T-helper 1 cell treated with Interleukin-12 subunit alpha and Interleukin-12 subunit beta and Interleukin-4 antibody, amounts not matched to agents 30 ng/mL and 1 ng/mL, for 36 hours (primary cell): ENCODE results near the gene A1BG. TPM values are rescaled to one million over a fixed set of nuclear protein-coding genes. Genes with fewer than 3 reads are reported as not detected.
"Not testable (repeated sequence)": the region's sequence is repeated elsewhere in the genome, so short reads cannot be mapped to it uniquely, and the experiment has no call there.

Source experiments
- intact Hi-C: fragments of 100-400 bp; cut with micrococcal nuclease; formaldehyde crosslinking; loops from one replicate; pipeline ENCODE4 v1.15.1; 2024
- total RNA-seq: library from RNA; stranded (reverse); gene quantifications from 2 replicates; pipeline ENCODE4 v1.2.3, GENCODE V29; 2022

The A1BG gene
- total RNA-seq, 1 donor from 2014 or later, result 6.9 TPM

DNA sequence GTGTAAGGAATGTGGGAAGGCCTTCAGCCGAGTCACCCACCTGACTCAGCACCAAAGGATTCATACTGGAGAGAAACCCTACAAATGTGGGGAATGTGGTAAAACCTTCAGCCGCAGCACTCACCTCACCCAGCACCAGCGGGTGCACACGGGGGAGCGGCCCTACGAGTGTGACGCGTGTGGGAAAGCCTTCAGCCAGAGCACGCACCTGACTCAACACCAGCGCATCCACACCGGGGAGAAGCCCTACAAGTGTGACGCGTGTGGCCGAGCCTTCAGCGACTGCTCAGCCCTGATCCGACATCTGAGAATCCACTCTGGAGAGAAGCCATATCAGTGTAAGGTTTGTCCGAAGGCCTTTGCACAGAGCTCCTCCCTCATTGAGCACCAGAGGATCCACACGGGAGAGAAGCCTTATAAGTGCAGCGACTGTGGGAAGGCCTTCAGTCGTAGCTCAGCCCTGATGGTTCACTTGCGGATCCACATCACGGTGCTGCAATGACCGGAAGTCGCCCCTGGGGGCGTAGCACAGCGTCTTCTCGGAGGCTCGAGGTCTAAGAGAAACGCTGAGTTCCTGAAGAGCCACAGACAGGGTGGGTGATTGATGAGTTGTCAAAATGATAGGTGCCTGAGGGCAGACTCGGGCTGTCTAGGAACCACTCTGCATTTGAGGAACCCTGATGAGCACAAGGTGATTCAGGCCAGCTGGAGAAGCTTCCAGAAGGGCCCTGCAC lies 14.3 kb downstream of the A1BG start:
- intact Hi-C loops, result no loop called here

DNA sequence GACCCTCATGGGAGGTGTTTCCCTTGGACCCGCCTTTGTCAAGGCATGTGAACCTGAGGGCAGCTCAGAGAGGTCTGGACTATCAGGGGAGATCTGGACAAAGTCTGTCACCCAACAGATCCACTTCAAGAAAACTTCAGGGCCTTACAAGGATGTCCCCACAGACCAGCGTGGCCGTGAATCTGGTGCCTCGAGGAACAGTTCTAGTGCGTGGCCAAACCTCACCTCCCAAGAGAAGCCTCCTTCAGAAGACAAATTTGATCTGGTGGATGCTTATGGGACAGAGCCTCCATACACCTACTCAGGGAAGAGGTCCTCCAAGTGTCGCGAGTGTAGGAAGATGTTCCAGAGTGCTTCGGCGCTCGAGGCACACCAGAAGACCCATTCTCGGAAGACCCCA lies 15.0 kb downstream of the A1BG start:
- intact Hi-C loops, result no loop called here

DNA sequence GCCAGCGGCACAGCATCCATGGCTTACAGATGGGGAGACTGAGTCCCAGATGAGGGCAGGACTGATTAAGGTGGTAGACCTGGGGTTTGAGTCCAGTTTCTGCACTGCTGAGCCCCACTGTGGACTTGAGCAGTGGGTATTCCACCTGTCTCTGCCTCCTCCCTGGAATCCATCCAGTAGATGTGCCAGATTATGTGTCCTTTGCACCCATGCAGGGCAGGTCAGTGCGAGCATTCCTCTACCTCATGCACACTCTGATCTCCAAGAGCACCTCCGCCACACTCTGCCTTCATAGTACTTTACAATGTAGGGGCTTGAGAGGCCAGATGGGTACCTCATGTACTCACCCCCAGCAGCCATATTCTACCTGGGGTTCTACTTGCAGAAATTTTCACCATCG lies 16.5 kb downstream of the A1BG start:
- intact Hi-C loops, result no loop called here

DNA sequence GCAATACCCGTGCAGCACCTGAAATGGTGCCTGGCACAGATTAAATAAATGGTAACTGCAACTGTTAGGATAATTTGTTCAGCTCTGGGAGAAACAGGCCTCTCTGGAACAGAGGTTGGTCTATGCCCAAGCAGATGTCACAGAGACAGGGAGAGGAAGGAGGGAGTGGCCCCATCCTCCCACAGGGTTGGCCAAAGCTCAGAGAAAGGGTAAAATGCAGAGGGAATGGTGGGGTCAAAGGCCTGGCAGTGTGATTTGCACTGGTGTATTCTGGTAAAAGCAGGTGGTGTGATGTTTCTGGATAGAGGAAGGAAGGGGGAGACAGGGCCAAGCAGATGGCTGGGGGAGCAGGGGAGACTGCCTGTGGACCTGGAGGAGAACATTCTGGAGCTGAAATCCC lies 17.1 kb downstream of the A1BG start:
- intact Hi-C loops, result no loop called here

DNA sequence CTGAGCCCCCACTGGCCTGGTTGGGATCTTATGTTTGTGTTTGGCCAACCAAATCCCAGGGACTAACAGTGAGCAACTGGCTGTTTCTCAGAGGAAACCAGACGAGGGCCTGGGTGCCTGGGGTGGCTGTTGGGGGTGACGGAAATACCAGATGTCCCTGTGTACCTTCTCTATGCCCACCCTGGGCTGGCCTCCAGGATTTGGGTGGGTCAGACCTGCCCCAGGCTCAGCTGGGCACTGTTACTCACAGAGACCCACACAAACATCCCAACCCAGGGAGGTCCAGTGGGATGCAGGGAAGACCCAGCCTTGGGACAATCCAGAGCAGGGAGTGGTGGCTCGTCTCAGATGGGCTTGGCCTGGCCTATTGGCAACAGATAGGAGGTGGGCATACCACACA lies 17.7 kb downstream of the A1BG start:
- intact Hi-C loops, result no loop called here

DNA sequence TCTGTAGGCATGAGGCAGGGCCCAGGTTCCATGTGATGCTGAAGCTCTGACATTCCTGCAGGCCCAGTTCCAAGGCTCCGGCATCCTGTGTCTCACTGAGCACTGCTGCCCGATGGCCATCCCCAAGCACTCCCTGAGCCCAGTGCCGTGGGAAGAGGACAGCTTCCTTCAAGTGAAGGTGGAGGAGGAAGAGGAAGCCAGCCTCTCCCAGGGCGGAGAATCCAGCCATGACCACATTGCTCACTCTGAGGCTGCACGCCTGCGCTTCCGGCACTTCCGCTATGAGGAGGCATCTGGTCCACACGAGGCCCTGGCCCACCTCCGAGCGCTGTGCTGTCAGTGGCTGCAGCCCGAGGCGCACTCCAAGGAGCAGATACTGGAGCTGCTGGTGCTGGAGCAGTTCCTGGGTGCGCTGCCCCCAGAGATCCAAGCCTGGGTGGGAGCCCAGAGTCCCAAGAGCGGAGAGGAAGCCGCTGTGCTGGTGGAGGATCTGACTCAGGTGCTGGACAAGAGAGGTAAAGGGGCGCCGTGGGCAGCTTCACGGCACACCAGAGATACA lies 18.5 kb downstream of the A1BG start:
- intact Hi-C loops, result no loop called here

DNA sequence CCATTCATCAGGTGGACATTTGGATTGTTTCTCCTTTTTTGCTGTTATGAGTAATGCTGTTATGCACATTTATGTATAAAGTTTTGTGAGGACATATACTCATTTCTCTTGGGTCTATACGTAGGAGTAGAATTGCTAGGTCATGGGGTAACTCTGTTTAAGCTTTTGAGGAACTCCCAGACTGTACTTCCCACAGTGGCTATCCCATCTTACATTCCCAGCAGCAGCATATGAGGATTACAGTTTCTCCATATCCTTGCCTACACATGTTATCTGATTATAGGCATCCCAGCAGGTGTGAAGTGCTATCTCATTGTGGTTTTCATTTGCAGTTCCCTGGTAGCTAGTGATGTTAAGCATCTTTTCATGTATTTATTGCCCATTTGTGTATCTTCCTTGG lies 20.6 kb downstream of the A1BG start:
- intact Hi-C loops, result no loop called here

DNA sequence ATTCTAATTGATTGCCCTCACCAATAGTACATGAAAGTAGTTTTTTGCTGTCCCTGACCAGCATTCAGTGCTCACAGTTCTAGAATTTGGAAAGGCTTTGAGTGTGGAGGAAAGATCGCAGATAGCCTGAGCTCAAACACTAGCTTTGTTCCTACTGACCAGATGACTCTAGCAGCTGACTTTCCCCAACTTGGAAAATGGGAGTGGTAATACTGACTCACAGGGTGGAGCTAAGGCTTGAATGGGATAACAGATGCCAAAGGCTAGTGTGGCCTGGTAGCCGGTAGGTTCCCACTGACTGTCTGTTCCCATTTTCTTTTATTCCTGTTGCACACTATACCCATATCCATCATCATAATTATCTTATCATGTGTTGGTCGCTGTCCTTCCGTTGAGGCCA lies 22.8 kb downstream of the A1BG start:
- intact Hi-C loops, result no loop called here

DNA sequence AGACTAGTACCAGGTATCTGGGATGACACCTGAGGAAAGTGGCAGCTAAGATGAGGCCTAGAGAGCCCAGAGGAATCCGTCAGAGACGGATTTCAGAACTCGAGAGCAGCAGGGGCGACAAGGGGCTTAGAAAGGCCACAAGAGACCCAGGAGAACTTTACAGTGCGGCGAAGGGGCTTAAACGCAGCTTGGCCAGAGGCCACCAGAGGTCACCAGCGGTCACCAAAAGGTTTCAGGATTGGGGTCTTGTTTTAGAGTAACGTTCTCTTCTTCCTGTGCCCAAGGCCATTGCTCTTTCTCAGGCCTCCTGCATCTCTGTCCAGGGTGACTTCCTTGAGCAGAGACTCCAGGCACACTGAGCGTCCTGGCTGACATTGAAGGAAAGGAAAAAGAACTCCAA lies 24.3 kb downstream of the A1BG start:
- intact Hi-C loops, result loop anchor here (1.0 kb wide), 1 partner anchor 24 kb away; the partner anchor contains the start of gene A1BG

DNA sequence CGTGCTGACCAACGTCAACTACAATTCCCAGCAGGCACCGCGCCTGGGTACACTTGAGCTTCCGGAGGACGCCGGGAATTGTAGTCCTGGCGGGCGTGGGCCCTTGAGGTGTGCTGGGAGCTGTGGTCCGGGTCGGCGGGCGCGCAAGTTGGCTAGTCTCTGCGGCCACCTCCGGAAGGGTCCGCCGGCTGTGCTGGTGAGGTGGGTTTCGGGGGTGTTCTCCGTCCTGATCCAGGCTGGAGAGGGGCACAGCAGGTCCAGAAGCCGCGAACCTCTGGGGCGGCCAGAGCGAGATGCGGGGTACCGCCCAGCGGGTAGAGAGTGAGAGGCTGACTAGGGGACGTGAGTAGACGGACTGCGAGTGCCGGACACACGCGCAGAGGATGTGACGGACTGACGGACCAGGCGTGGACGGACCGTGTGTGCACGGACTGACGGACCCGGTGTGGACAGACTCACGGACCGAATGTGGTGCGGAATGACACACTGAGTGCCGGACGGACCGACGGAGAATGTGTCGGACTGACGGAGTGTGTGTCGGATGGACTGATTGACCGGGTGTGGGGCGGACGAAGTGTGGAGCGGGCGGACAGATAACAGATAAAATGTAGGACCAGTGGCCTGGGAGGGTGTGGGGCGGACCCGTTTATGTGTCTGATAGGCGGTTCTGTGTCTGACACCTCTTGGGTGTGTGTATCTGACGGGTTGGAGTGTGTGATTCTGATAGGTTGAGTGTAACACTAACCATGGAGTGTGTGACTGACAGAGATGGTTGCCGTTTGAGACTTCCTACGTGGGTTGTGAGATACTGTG lies 26.2 kb downstream of the A1BG start, which contains the start of gene ZSCAN22:
Gene ZSCAN22, plus strand, starts transcription at position 81 of the 813 bp plus-strand sequence. CDS start 7,809 bp downstream, outside the sequence.
- intact Hi-C loops, result loop anchor here (1.0 to 2.0 kb wide), 19 partner anchors 20 to 1047 kb away; partner anchors contain the start of genes ERVK3-1, RPS5, TRIM28 and ZBTB45

DNA sequence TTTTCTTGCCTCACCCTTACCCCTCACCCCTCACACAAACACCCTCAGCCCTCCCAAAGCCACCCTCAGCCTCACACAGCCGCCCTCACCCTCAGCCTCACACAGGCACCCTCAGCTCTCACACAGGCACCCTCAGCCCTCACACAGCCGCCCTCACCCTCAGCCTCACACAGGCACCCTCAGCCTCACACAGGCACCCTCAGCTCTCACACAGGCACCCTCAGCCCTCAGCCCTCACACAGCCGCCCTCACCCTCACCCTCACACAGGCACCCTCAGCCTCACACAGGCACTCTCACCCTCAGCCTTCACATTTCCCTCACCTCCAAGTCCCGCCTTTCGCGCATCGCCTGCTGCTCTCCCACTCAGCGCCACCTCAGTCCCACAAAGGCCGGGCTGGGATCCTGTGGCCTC lies 26.8 kb downstream of the A1BG start:
- intact Hi-C loops, result loop anchor here (1.0 to 2.0 kb wide), 13 partner anchors 21 to 507 kb away; partner anchors contain the start of genes ERVK3-1, TRIM28, ZBTB45 and ZNF132

DNA sequence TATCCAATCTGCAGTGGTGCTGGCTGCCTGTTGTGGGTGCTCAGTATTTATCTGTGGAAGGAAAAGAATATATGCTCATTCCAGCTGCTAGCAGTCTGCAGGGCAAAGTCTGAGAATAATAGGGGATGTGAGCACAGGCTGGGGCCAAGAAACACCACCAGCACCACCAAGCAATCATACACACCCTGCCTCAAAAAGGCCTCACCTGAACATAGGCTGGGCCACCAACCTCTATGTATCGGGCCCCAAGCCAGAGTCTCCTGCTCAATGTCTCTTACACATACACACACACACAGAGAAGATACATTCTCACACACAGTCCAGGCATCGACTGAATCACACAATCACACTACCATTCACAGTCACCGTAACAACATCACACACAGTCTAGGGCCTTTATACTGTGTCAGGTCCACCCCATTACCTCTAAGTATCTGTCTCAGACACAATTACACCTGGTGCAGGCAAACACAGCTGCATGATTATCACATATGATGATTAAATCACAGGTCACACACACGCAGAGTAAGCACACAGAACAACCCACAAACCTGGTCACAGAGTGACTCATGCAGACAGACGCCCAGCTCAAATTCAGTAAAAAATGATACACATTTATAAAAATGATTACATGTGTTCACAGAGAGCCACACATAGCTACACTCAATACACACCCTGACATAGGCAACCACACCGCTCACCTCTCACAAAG lies 27.8 kb downstream of the A1BG start:
- intact Hi-C loops, result loop anchor here (1.0 to 2.0 kb wide), 13 partner anchors 20 to 506 kb away; partner anchors contain the start of genes ERVK3-1, TRIM28, ZBTB45 and ZNF132

DNA sequence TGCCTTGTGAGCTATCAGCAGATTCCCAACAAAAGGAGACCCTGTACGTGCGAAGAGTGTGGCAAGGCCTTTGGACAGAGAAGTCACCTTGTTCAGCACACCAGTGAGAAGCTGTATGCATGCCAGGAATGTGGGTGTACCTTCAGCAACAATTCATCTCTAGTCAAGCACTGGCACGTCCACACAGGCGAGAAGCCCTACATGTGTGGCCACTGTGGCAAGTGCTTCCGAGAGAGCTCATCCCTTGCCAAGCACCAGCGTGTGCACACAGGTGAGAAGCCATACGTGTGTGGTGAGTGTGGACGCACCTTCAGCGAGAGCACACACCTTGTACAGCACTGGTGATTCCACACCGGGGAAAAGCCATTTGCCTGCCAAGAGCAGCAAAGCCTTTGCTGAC lies 34.1 kb downstream of the A1BG start:
- intact Hi-C loops, result no loop called here

DNA sequence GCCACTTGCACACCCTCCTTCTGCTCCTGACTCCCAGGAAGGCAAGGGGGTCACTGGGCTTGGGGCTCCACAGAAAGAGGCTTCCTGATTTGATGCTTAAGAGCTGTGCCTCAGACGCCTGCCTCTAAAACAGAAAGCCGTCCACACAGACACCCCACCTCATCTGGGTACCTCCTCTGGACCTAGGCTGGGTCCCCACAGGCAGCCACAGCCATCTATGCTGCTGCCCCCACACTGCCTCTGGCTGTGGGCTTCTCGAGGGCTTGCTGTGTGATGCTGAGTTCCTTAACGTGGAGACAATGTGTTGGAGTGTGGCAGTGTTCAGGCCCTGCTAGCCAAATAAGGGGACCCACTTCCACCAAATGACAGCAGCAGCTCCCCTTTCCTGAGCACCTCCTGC lies 35.0 kb downstream of the A1BG start:
- intact Hi-C loops, result no loop called here

DNA sequence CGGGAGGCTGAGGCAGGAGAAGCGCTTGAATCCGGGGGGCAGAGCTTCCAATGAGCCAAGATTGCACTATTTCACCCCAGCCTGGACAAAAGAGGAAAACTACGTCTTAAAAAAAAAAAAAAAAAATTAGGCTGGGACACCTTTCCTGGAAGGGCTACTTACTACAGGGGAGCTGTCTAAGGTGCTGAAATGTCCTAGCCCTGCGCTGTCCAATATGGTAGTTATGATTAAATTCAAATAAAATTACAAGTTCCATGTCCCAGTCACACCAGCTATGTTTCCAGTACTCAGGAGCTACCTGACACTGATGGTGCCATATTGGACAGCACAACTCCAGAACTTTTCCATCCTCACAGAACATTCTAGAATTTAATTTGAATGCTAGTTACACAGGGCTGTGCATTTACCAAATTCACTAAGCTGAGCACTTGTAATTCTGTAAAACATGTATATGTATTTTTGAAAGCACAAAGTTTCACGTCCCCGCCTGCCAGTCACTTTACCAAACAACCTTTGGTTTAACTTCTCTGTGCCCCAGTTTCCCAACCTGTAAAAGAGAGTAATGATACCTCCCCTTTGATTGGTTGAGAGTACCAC lies 35.7 kb downstream of the A1BG start:
- intact Hi-C loops, result no loop called here

DNA sequence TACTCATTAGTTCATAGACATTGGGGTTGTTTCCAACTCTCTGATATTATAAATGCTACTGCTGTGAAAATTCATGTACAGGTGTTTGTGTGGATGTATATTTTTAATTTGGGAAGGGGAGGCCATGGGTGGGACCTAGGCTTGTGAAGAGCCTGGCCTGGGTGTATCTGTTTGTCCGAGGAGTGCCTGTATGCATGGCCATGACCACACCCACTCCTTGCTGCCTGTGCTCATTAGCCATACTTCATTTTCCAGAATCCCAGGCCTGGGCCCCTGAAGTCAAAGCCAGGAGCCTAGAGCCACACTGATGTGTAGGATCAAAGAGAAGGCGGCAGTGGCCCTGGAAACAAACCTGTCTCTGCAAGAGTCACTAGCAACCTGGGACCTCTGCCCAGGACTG lies 37.7 kb downstream of the A1BG start:
- intact Hi-C loops, result no loop called here

DNA sequence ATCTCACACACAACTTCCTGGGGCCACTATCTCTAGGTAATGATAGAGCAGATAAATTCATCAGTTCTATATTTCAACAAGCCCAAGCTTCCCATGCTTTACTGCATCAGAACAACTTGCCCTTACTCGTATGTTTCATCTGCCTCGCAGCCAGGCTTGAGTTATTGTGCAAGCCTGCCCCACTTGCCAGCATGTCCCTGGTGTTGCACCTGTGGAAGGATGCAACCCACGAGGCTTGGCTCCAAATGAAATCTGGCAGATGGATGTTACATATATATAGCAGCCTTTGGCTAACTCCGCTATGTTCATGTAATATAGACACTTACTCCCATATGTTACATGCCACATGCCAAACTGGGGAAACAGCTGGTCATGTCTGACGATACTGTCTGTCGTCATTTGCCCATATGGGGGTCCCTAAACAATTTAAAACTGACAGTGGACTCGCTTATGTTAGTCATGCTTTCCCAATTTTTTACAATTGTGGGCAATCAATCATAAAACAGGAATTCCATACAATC lies 41.9 kb downstream of the A1BG start:
- intact Hi-C loops, result no loop called here

DNA sequence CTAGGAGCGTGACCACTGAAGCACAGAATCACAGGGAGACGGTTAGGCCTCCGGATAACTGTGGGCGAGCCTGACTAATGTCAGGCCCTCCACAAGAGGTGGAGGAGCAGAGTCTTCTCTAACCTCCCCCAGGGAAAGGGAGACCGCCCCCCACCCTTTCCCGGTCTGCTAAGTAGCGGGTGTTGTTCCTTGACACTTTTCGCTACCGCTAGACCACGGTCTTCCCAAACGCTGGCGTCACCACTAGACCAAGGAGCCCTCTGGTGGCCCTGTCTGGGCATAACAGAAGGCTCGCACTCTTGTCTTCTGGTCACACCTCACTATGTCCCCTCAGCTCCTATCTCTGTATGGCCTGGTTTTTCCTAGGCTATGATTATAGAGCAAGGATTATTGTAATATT lies 42.6 kb downstream of the A1BG start:
- intact Hi-C loops, result not testable (repeated sequence)

DNA sequence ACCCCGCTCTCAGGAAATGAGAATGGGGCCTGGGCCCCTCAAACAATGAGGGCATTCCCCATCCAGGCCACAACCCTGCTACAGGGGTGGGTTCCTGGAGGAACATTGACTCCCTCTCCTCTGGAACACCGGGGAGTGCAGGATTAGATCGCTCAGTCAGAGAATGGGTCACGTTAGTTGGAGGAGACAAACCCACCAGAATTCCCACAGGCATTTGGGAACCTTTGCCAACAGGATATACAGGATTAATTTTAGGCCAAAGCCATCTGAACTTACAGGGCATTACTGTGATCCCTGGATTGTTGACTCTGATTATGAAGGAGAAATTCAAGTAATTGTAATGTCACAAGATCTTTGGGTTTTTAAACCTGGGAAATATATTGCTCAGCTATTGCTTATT lies 45.6 kb downstream of the A1BG start:
- intact Hi-C loops, result no loop called here

DNA sequence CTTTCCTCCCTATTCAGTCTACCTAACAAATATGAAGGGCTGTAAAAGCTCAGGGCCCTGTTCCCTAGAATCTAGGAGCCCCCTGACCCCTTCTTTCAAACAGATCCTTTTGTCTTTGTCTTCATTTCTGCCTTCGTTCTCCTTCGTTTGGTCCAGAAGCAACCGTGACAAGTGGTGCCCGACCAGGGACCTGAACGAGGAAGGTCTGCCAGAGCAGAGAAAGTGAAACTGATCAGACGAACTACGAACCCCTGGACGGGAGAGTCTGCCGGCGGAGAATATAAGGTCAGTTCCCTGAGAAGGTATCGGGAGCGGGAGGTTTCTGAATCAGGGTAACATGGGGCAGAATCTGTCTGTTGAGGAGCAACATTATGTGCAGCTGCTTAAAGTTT lies 47.4 kb downstream of the A1BG start:
- intact Hi-C loops, result loop anchor here (1.0 to 2.0 kb wide), 24 partner anchors 20 to 1066 kb away; partner anchors contain the start of genes RPS5, ZNF132, ZNF17 and ZNF274
